HCT116 (cell line): ENCODE results near the gene GAD2.

ENCODE experiments used
- EZH2phosphoT487 ChIP-seq: fragments of 200-600 bp; IDR thresholded peaks from 2 replicates; pipeline ENCODE4 v1.6.1; 2018; ENCODE audit warnings: antibody characterized with exemption, borderline replicate concordance
- JUND ChIP-seq: IDR thresholded peaks from 2 replicates; pipeline ENCODE4 v1.6.1; 2012
- POLR2AphosphoS5 ChIP-seq: IDR thresholded peaks from 2 replicates; pipeline ENCODE4 v1.6.1; 2011; ENCODE audit warnings: mild to moderate bottlenecking, low read depth, low read length, moderate library complexity
- RAD21 ChIP-seq: IDR thresholded peaks from 2 replicates; pipeline ENCODE4 v1.6.1; 2012; ENCODE audit warnings: low read depth, mild to moderate bottlenecking
- SRF ChIP-seq: IDR thresholded peaks from 2 replicates; pipeline ENCODE4 v1.6.1; 2012; ENCODE audit warnings: low read depth
- YY1 ChIP-seq: IDR thresholded peaks from 2 replicates; pipeline ENCODE4 v1.6.1; 2011; ENCODE audit warnings: low read length, low read depth, moderate library complexity, mild to moderate bottlenecking; ENCODE audit not compliant: insufficient replicate concordance; ENCODE audit errors: extremely low read depth
- ZNF274 ChIP-seq: fragments of 200-500 bp; sonication (Bioruptor generic); IDR thresholded peaks from 2 replicates; pipeline ENCODE4 v1.6.1; 2014; ENCODE audit warnings: mild to moderate bottlenecking, low read depth, low read length, inconsistent platforms
- TF ChIP-seq, protein P1 (sequence below), 3 experiments: fragments of 200-600 bp in 1 of 3; sonication (generic) in 1 of 3; IDR thresholded peaks in 2 of 3; conservative IDR thresholded peaks in 1 of 3; 2 replicates each; pipeline ENCODE4 v1.5.1; 2012 to 2017; ENCODE audit warnings: low read depth in 2 of 3, low read length in 2 of 3, antibody characterized with exemption in 1 of 3, borderline replicate concordance in 1 of 3, control low read depth in 1 of 3, mild to moderate bottlenecking in 1 of 3, mixed read lengths in 1 of 3, mixed run types in 1 of 3, moderate library complexity in 1 of 3; ENCODE audit not compliant: insufficient read depth in 1 of 3

- TF ChIP-seq JUND (no peak), POLR2AphosphoS5 (no peak), RAD21 (no peak), ZNF274 (no peak), SRF (no peak), EZH2phosphoT487 (no peak), YY1 (no peak)
- TF ChIP-seq, protein P1, sequence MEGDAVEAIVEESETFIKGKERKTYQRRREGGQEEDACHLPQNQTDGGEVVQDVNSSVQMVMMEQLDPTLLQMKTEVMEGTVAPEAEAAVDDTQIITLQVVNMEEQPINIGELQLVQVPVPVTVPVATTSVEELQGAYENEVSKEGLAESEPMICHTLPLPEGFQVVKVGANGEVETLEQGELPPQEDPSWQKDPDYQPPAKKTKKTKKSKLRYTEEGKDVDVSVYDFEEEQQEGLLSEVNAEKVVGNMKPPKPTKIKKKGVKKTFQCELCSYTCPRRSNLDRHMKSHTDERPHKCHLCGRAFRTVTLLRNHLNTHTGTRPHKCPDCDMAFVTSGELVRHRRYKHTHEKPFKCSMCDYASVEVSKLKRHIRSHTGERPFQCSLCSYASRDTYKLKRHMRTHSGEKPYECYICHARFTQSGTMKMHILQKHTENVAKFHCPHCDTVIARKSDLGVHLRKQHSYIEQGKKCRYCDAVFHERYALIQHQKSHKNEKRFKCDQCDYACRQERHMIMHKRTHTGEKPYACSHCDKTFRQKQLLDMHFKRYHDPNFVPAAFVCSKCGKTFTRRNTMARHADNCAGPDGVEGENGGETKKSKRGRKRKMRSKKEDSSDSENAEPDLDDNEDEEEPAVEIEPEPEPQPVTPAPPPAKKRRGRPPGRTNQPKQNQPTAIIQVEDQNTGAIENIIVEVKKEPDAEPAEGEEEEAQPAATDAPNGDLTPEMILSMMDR (IDR thresholded peaks at IDR 0.05 in 2 of 3, conservative IDR thresholded peaks at IDR 0.05 in 1 of 3; ENCODE audit: borderline replicate concordance in 1 of 3, insufficient read depth in 1 of 3, low read depth in 2 of 3, low read length in 2 of 3) = no peak
Measured at GRCh38 chr10:26213157-26213800, 3.3 kb upstream of the GAD2 start.
